SU-DHL-6 (cell line): ENCODE data around the gene COL1A1.
A peak's percentile ranks its signal among the peaks of the same experiment; 100 is the strongest.

Source experiments
- EZH2phosphoT487 ChIP-seq: fragments of 200-600 bp; sonication (generic), shearing (Covaris generic); conservative IDR thresholded peaks from 2 replicates; pipeline ENCODE4 v1.6.1; 2018; ENCODE audit warnings: mild to moderate bottlenecking, antibody characterized with exemption, low read length, moderate library complexity, mixed read lengths
- TF ChIP-seq, protein P1 (sequence below): fragments of 200-600 bp; sonication (generic); IDR thresholded peaks from one replicate; pipeline ENCODE4 v1.5.1; 2017; ENCODE audit warnings: antibody characterized with exemption, mild to moderate bottlenecking, low read length, moderate library complexity; ENCODE audit not compliant: insufficient read depth, poor library complexity, severe bottlenecking

DNA sequence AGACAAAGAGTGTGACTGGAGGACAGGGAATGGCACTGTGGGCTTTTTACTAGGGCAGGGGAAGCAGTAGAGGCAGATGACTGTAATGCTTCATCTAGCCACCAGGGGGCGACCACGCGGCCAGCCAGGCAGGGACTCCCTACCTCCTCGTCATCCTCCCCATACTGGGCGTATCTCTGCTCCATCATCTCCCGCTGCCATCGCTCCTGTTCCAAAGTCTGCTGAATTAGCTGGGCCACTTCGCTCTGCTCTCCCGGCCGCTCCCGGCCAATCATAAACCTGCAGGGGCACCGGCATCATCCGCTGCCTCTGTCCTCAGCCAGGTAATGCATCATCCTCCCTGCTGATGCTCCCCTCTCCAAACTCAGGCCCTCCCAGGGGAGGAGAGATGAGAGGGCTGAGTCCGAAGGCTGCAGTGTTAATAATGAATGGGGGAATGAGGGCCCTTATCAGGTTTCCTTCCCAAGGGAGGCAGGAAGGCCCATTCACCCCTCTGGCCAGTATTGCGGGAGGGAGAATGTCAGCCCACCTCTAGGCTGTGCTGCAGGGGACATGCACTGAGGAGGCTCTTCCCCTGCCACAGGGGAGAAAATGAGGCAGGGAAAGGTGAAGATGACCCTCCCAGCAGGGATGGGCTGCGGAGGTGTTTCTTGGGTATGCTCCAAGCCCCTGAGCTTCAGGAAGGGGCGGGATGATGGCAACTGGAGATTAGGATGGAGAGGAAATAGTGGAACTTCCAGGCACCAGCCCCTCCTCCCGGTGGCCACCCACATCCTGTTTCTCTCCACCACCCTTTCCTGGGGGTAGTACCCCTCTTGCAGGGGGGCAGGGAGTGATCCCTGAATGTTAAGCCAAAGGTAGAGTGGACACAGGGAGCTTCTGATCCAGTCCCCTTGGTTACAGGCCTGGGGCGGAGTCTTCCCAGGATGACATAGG is 61.2 kb downstream of the COL1A1 start:
- no peak for TF ChIP-seq EZH2phosphoT487
- TF ChIP-seq, protein P1, sequence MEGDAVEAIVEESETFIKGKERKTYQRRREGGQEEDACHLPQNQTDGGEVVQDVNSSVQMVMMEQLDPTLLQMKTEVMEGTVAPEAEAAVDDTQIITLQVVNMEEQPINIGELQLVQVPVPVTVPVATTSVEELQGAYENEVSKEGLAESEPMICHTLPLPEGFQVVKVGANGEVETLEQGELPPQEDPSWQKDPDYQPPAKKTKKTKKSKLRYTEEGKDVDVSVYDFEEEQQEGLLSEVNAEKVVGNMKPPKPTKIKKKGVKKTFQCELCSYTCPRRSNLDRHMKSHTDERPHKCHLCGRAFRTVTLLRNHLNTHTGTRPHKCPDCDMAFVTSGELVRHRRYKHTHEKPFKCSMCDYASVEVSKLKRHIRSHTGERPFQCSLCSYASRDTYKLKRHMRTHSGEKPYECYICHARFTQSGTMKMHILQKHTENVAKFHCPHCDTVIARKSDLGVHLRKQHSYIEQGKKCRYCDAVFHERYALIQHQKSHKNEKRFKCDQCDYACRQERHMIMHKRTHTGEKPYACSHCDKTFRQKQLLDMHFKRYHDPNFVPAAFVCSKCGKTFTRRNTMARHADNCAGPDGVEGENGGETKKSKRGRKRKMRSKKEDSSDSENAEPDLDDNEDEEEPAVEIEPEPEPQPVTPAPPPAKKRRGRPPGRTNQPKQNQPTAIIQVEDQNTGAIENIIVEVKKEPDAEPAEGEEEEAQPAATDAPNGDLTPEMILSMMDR = peak; percentile 78
